Lower leg skin (tissue), 3 donors: ENCODE data around the gene CLMP.

Experiments
- CTCF ChIP-seq, 3 donors: fragments of 450-650 bp; IDR thresholded peaks; one replicate each; pipeline ENCODE4 v1.5.1; 2016; ENCODE audit warnings: antibody characterized with exemption in 3 of 3, mild to moderate bottlenecking in 3 of 3, moderate library complexity in 2 of 3
- POLR2A ChIP-seq, 2 donors: fragments of 450-650 bp; IDR thresholded peaks; one replicate each; pipeline ENCODE4 v1.6.1; 2016 to 2017; ENCODE audit warnings: antibody characterized with exemption in 2 of 2, mild to moderate bottlenecking in 1 of 2, moderate library complexity in 1 of 2

GRCh38 chr11:123052901-123053721 is 141.9 kb downstream of the CLMP start:
- no peak for TF ChIP-seq CTCF (IDR thresholded peaks at IDR 0.05)
- TF ChIP-seq POLR2A (IDR thresholded peaks at IDR 0.05) = no peak
